HTERT RPE-1 (cell line): ENCODE measurements around the gene SLC31A1.

Source experiments
- in situ Hi-C: fragments of 300-500 bp; cut with MboI; formaldehyde crosslinking; loops from 4 replicates; pipeline ENCODE4 v1.14.3; 2020; ENCODE audit warnings: low sequenced_read_pairs

SLC31A1 gene

DNA sequence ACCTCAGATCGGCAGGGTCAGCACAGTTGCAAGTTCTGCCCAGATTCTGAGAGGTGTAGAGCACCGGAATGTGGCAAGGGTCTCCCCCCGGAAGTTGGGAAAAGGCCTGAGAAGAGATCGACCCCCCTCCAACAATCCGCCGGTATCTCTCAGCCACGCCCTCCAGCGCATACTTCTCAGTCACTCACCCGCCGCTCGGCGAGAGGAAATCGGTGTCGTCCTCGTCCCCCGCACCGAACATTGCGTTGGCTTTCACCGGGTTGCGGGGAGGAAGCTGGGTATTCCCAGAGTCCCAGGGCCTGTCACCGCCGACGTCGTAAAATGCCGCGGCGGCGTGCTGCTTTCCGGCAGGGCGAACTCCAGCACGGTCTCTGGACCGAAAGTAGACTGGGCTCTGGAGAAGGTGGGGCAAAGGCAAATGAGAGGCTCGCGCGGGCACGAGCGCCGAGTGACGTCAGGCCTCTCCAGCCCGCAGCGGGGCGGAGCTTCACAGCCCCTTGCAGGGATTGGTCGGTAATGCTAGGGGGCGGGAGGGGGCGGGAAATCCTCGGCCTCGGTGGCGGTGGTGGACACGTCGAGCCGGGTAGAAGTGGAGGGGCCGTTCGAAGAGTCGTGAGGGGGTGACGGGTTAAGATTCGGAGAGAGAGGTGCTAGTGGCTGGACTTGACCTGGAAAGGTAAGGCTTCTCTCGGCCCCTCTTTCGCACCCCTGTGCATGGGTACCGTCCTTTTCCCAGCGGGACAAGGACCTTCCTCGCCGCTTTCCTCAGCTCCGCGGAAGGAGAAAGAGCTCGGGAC lies at the start of gene SLC31A1, which contains the start of gene FKBP15:
TSS of gene SLC31A1 (plus strand) at position 542 of the 797 bp plus-strand sequence. CDS start 34,605 bp downstream, outside the sequence.
TSS of gene FKBP15 (minus strand) at position 275 of the 797 bp plus-strand sequence. CDS start at position 241, 34 bp downstream.
- in situ Hi-C loops: no loop called here

GRCh38 chr9:113173341-113173740 lies 48.0 kb upstream of the SLC31A1 start:
- in situ Hi-C loops: no loop called here

GRCh38 chr9:113176803-113177202 lies 44.5 kb upstream of the SLC31A1 start:
- in situ Hi-C loops: no loop called here

GRCh38 chr9:113177251-113177650 lies 44.1 kb upstream of the SLC31A1 start:
- in situ Hi-C loops: no loop called here

- in situ Hi-C loops: no loop called here
Measured at GRCh38 chr9:113178087-113178486, 43.3 kb upstream of the SLC31A1 start.

DNA sequence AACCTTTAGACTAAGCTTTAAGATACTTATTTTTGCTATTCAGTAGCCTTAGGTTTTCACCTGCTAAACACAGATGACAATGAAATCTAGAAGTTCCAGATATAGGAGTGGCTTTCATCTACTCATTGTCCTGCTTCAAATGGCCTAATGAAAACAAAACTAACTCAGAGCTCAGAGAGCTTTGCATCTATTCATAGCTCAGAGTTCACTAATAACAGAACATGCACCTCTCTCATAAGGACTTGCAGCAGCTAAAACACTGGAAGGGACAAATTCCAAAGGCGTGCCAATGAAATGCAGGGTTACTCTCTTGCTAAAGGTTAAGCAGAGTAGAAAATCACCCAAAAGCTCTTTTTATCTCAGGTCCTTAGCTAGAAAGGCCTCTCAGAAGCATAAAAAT lies 41.5 kb upstream of the SLC31A1 start:
- in situ Hi-C loops: no loop called here

DNA sequence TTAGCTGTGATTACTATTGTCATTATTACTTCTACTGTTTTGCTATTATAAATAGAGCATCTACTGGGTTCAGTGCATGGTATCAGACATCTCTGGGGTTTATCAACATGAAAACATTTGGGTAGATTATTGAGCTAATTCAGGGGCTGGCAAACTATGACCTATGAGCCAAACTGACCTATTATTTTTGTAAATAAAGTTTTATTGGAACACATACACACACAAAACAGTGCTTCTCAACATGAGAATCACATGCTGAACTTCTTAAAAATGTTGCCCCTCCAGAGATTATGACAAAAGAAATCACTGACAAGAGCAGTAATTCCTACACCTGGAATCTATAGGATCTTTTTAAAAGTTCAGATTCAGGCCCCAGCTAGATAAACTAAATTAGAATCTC lies 40.2 kb upstream of the SLC31A1 start:
- in situ Hi-C loops: no loop called here

- in situ Hi-C loops: no loop called here
Measured at GRCh38 chr9:113183956-113184488, 37.3 kb upstream of the SLC31A1 start.

DNA sequence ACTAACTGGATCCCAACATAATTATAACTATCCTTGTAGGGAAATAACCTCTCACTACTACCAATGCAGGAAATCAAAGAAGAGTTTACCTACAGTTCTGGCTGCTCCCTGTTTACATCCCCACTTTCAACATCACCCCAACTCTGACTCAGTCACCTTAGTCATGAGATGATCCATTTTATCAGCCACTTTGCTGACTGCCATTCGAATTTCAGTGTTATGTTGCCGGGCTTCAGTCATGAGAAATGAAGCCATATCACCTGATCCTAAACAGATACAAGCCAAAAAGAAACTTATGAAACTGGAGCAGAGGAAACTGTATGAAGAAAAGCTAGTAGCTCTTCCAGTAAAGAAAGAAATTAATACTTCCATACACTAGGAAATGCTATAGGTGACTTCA lies 36.8 kb upstream of the SLC31A1 start:
- in situ Hi-C loops: no loop called here

DNA sequence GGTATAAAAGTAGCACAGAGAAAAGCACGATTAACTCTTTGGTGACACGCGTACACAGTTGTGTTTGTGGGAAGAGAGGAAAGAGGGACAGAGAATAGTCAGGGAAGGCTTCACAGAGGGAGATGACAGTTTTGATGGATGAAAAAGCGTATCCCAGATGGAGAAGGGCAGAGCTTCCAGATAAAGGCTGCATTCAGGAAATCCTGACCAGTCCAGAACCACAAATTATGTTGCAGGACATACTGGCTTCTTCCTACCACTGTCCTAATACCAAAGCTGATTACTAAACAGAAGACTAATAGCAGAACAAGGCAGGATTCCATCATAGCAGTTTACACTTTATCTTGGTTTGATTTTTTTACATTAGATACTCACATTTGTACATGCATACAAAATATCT lies 36.1 kb upstream of the SLC31A1 start:
- in situ Hi-C loops: no loop called here

GRCh38 chr9:113186137-113186755 lies 35.1 kb upstream of the SLC31A1 start:
- in situ Hi-C loops: no loop called here

- in situ Hi-C loops: no loop called here
Measured at GRCh38 chr9:113187929-113188595, 33.3 kb upstream of the SLC31A1 start.

GRCh38 chr9:113192455-113192854 lies 28.9 kb upstream of the SLC31A1 start:
- in situ Hi-C loops: no loop called here

DNA sequence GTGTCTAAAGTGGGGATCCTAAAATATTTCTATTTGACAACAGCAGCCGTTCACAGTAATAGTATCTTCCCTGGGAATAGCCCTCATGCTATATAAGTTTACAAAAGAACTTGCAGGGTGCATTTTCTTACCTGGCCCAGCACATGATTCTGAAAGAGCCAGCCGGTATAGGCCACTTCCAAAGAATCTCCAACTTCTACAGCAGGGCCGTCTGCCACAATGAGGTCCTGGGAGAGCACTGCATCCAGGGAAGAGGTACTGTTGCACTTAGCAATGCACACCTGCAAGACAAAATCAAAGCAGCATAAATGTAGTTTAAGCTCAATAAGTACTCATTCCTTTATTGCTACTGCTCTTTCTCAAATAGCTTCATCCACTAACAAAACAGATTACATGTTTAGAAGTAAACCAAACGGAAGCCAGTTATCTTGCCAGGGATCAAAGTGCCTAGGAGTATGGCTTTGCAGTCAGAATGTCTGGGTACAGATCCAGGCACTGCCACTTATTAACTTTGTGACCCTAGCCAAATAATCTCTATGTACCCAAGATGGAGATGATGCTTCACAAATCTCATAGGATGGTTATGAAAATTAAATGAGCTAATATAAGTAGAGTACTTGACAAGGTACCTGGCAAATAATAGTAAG lies 21.5 kb upstream of the SLC31A1 start:
- in situ Hi-C loops: no loop called here

DNA sequence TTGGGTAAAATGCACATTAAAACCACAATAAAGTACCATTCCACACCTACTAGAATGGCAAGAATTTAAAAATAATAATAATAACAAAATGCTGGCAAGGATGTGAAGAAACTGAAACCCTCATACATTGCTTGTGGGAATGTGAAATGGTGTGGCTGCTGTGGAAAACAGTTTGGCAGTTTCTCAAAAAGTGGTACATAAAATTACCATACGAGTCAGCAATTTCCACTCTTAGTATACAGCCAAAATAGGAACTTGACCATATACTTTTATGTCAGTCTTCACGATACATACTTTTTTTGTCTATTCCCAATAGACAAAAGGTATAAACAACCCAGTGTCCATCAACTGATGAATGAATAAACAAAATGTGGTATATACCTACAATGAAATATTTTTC lies 15.9 kb upstream of the SLC31A1 start:
- in situ Hi-C loops: no loop called here

DNA sequence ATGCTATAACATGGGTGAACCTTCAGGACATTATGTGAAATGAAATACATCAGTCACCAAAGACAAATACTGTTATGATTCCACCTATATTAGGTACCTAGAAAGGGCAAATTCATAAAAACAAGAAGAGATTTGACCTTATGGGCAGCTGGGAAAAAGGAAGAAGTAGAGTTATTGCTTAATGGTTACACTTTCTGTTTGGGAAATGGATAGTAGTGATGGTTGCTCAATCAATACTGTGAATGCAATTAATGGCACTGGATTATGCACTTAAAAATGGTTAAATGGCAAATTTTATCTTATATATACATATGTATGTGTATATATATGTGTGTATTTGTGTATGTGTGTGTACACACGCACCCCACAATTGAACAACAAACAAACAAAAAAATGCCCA lies 15.5 kb upstream of the SLC31A1 start:
- in situ Hi-C loops: no loop called here

DNA sequence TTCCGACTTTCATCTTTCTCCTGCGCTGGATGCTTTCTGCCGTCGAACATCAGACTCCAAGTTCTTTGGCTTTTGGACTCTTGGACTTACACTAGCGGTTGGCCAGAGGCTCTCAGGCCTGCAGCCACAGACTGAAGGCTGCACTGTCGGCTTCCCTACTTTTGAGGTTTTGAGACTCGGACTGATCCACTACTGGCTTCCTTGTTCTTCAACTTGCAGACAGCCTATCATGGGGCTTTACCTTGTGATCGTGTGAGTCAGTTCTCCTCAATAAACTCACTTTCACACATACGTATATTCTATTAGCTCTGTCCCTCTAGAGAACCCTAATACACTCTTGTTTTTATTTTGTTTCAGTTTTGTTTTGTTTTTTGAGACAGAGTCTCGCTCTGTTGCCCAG lies 10.5 kb upstream of the SLC31A1 start:
- in situ Hi-C loops: no loop called here

DNA sequence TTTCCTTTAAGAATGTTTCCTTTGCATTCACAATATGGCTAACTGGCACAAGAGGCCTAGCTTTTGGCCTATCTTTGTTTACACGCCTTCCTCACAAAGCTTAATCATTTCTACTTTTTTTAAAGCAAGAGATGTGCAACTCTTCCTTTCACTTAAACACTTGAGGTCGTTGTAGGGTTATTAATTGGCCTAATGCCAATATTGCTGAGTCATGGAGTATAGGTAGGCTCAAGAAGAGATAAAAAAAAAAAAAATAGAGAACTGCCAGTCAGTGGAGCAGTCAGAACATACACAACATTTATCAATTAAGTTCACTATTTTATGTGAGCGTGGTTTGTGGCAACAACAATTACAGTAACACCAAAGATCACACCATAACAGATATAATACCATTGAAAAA lies 6.2 kb upstream of the SLC31A1 start:
- in situ Hi-C loops: no loop called here

- in situ Hi-C loops: no loop called here
Measured at GRCh38 chr9:113216406-113216805, 4.9 kb upstream of the SLC31A1 start.

- in situ Hi-C loops: no loop called here
Measured at GRCh38 chr9:113219186-113219936, 2.0 kb upstream of the SLC31A1 start.
